Adrenal gland (tissue), 12 donors: Measurements from ENCODE around the gene PSMA7. TPM values are rescaled to one million over a fixed set of nuclear protein-coding genes. Genes with fewer than 3 reads are reported as not detected.

Experiments
- DNase-seq, 7 donors: peaks; one replicate each; pipeline ENCODE4 v3.0.0-alpha.2; 2019 to 2020
- H3K27ac ChIP-seq, 5 donors: fragments of 200-600 bp; sonication (generic) in 4 of 5; 1 replicate in 3 of 5; 2 replicates in 2 of 5; pipeline versions ENCODE4 v1.5.1 to v1.8.0; 2016 to 2020; ENCODE audit warnings: mild to moderate bottlenecking in 1 of 5
- H3K27me3 ChIP-seq: fragments of 200-600 bp; 2 replicates; pipeline ENCODE4 v1.8.0; 2021
- H3K36me3 ChIP-seq, 2 donors: fragments of 200-600 bp; replicated peaks in 1 of 2; 1 replicate in 1 of 2; 2 replicates in 1 of 2; pipeline versions ENCODE4 v1.5.1 to v1.8.0; 2018 to 2022
- H3K4me1 ChIP-seq, 2 donors: fragments of 200-600 bp; replicated peaks in 1 of 2; 1 replicate in 1 of 2; 2 replicates in 1 of 2; pipeline versions ENCODE4 v1.5.1 to v1.8.0; 2018 to 2021
- H3K4me3 ChIP-seq, 4 donors: fragments of 200-600 bp; sonication (generic) in 3 of 4; one replicate each; pipeline ENCODE4 v1.5.1; 2016 to 2018
- H3K9me3 ChIP-seq, 3 donors: fragments of 200-600 bp; sonication (generic) in 1 of 3; replicated peaks in 1 of 3; 1 replicate in 2 of 3; 2 replicates in 1 of 3; pipeline versions ENCODE4 v1.5.1 to v1.8.0; 2016 to 2021
- POLR2A ChIP-seq, 2 donors: fragments of 450-650 bp; IDR thresholded peaks; one replicate each; pipeline ENCODE4 v1.6.1; 2017; ENCODE audit warnings: antibody characterized with exemption in 2 of 2, mild to moderate bottlenecking in 2 of 2, moderate library complexity in 1 of 2
- WGBS, 4 donors: extraction: QIAGEN DNeasy Blood & Tissue Kit in 2 of 4; methylation state at CpG; one replicate each; pipeline versions ENCODE4 v1.1.5 to v1.1.7; 2013 to 2017; 5-methylcytosine and 5-hydroxymethylcytosine counted together
- intact Hi-C, 2 donors: fragments of 100-400 bp; cut with DNase I; formaldehyde crosslinking; loops; one replicate each; pipeline versions ENCODE4 v1.14.1 to v1.15.0; 2022 to 2023
- polyA plus RNA-seq, 3 donors: library from polyadenylated mRNA; stranded (reverse); fragments of 200-250 nt in 2 of 3; fragments of 350-450 nt in 1 of 3; fragmentation: Illumina TruSeq in 1 of 3; extraction: RNeasy Lipid Tissue Mini Kit (QIAGEN cat#74804) in 1 of 3; gene quantifications; one replicate each; pipeline ENCODE4 v1.2.3, GENCODE V29; 2013 to 2014
- total RNA-seq, 9 donors: library from RNA; depleted of rRNA in 4 of 9; stranded (reverse); fragments of >200 nt in 4 of 9; fragments of 120-200 nt in 1 of 9; fragmentation: NEBNext Ultra II Directional in 1 of 9; extraction: Animal tissue kit (Norgen Biotek cat#: 25700) in 1 of 9; gene quantifications; one replicate each; pipeline versions ENCODE4 v1.1.0 to v1.2.4, GENCODE V29; 2013 to 2023
- TF ChIP-seq, protein P1 (sequence below), 6 experiments: fragments of 450-650 bp in 4 of 6; fragments of 200-600 bp in 2 of 6; sonication (generic) in 1 of 6; IDR thresholded peaks; 1 replicate in 5 of 6; 2 replicates in 1 of 6; pipeline versions ENCODE4 v1.5.1 to v1.8.0; 2016 to 2021; ENCODE audit warnings: antibody characterized with exemption in 6 of 6, mild to moderate bottlenecking in 2 of 6, moderate library complexity in 1 of 6
- donor health status: healthy with polysubstance abuse.
- donor health status: Bipolar disorder and iron deficiency.
- donor health status: DM: yes; HTN: yes; CAD: no.
- donor health status: DM: no; HTN: no; CAD: no.
- donor health status: DM: no; HTN: no; CAD: no.
- donor health status: DM: yes; HTN: yes; CAD: no.

Gene PSMA7
- total and polyA plus RNA-seq, 12 donors: 175 to 518 (median 277) TPM

- Histone ChIP-seq H3K4me3 (no peak overlapping the region), H3K36me3 (peaks cover 0 to 20% of the 10 kb centered on the region in 2 donors), H3K9me3 (no peaks in the 10 kb centered on the region), H3K27ac (no peak overlapping the region), H3K27me3 (no peaks in the 10 kb centered on the region), H3K4me1 (no peaks in the 10 kb centered on the region)
- intact Hi-C loops: no loop called here
- WGBS, 4 donors: 89 to 100% (median 95%) methylated on average over 2 to 10 of the region's 10 CpGs
- DNase-seq: no peak
- no peak for TF ChIP-seq POLR2A (IDR thresholded peaks at IDR 0.05)
- TF ChIP-seq, protein P1, sequence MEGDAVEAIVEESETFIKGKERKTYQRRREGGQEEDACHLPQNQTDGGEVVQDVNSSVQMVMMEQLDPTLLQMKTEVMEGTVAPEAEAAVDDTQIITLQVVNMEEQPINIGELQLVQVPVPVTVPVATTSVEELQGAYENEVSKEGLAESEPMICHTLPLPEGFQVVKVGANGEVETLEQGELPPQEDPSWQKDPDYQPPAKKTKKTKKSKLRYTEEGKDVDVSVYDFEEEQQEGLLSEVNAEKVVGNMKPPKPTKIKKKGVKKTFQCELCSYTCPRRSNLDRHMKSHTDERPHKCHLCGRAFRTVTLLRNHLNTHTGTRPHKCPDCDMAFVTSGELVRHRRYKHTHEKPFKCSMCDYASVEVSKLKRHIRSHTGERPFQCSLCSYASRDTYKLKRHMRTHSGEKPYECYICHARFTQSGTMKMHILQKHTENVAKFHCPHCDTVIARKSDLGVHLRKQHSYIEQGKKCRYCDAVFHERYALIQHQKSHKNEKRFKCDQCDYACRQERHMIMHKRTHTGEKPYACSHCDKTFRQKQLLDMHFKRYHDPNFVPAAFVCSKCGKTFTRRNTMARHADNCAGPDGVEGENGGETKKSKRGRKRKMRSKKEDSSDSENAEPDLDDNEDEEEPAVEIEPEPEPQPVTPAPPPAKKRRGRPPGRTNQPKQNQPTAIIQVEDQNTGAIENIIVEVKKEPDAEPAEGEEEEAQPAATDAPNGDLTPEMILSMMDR (IDR thresholded peaks at IDR 0.05): no peak
These were observed 32.5 kb upstream of the PSMA7 start for GRCh38 chr20:62175711-62176110.

- no peak for DNase-seq
- Histone ChIP-seq H3K4me1 (no peaks in the 10 kb centered on the region), H3K9me3 (no peaks in the 10 kb centered on the region), H3K27ac (no peak overlapping the region), H3K27me3 (no peaks in the 10 kb centered on the region), H3K36me3 (peaks cover 0 to 20% of the 10 kb centered on the region in 2 donors), H3K4me3 (no peak overlapping the region)
- no peak for TF ChIP-seq POLR2A (IDR thresholded peaks at IDR 0.05)
- TF ChIP-seq, protein P1 (IDR thresholded peaks at IDR 0.05): no peak
- WGBS, 4 donors: 95 to 97% (median 96%) methylated on average over 26 of the region's 26 CpGs
- intact Hi-C loops: no loop called here
These were observed 31.9 kb upstream of the PSMA7 start for GRCh38 chr20:62174870-62175624.

GRCh38 chr20:62174021-62174804, 31.0 kb upstream of the PSMA7 start:
- Histone ChIP-seq H3K36me3 (peaks cover 0 to 17% of the 10 kb centered on the region in 2 donors), H3K9me3 (no peaks in the 10 kb centered on the region), H3K27ac (no peak overlapping the region), H3K4me3 (no peak overlapping the region), H3K27me3 (no peaks in the 10 kb centered on the region), H3K4me1 (no peaks in the 10 kb centered on the region)
- no peak for DNase-seq
- intact Hi-C loops: no loop called here
- TF ChIP-seq, protein P1 (IDR thresholded peaks at IDR 0.05): no peak
- no peak for TF ChIP-seq POLR2A (IDR thresholded peaks at IDR 0.05)
- WGBS, 4 donors: 87 to 94% (median 90%) methylated on average over 26 to 28 of the region's 28 CpGs

- Histone ChIP-seq H3K27ac (no peak overlapping the region), H3K36me3 (peaks cover 0 to 13% of the 10 kb centered on the region in 2 donors), H3K4me1 (no peaks in the 10 kb centered on the region), H3K4me3 (no peak overlapping the region), H3K27me3 (no peaks in the 10 kb centered on the region), H3K9me3 (no peaks in the 10 kb centered on the region)
- 74 to 96% (median 93%) methylated on average over 5 to 18 of the region's 18 CpGs for WGBS, 4 donors
- TF ChIP-seq POLR2A (IDR thresholded peaks at IDR 0.05): no peak
- TF ChIP-seq, protein P1 (IDR thresholded peaks at IDR 0.05): no peak
- intact Hi-C loops: no loop called here
- no peak for DNase-seq
These were observed 29.5 kb upstream of the PSMA7 start for GRCh38 chr20:62172666-62173065.
